ENCODE measurements around the gene FRRS1.

FRRS1 gene

DNA sequence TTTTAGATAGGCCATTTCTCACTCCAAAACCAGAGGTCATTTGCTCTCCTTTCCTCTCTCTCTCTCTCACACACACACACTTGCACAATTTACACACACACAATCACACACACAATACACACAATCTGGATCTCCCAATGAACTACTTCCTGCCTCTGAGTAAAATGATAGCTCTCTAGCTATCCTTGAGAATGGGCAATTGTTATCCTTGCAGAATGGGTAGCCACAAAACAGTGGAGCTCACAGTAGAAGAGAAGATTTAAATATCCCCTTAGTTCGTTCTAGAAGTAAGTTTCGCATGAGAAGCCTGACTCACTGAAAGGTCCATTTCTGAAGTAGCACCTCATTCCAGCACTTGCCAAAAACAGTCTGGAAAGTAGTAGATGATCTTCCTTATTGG is 102.9 kb downstream of the FRRS1 start:
- Histone ChIP-seq H2AFZ (ENCODE audit: low read depth, low read length) (no peak overlapping the region), H3K4ac (ENCODE audit: low read depth in 1 of 2, low read length in 2 of 2) (no peak overlapping the region), H3K9me3 (ENCODE audit: control insufficient read depth, low read length) (no peaks in the 10 kb centered on the region)

DNA sequence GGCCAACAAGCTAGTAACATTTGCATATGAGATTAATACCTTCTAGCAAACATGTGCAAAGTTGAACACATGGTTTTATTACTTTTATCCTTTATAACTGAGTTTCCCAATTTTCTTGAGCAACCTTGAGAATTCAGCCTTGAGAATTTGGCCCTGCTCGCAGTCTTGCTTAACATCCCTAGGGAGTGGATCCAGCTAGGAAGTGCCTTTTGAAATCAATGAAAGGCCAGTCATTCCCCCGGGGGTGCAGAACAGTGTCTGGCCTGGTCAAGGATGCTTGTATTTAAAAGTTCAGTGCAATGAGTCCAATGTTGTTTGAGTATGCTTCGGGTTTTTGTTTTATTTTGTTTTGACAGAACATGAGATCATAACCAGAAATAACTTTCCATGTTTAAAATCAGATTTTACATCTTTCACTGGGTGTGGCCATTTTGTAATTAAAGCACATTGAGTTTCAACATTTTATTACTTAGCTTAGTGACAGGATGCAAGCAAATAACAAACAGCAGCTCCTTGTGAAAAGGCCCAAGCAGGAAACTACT is 103.8 kb downstream of the FRRS1 start:
- DNase-seq, result peak; percentile 81
- Histone ChIP-seq H3K27me3 (ENCODE audit: control insufficient read depth in 1 of 2, insufficient read depth in 1 of 2, low read length in 2 of 2) (no peaks in the 10 kb centered on the region), H4K8ac (ENCODE audit: low read length) (no peak overlapping the region)

More for the DNA sequence above, 102.9 kb downstream of the FRRS1 start:
- Histone ChIP-seq H3K27ac (ENCODE audit: low read length, poor library complexity, severe bottlenecking) (no peak overlapping the region), H3K27me3 (ENCODE audit: control insufficient read depth in 1 of 2, insufficient read depth in 1 of 2, low read length in 2 of 2) (no peaks in the 10 kb centered on the region), H3K14ac (ENCODE audit: low read length in 2 of 2) (no peak overlapping the region), H2BK5ac (ENCODE audit: low read depth, low read length, poor library complexity, severe bottlenecking) (no peak overlapping the region), H2BK120ac (ENCODE audit: low read depth, low read length) (no peak overlapping the region), H3K4me3 (ENCODE audit: insufficient read depth in 1 of 2, low read depth in 1 of 2, low read length in 2 of 2) (no peak overlapping the region), H3K4me2 (ENCODE audit: low read length, poor library complexity, severe bottlenecking) (no peak overlapping the region), H2AK5ac (ENCODE audit: low read length, severe bottlenecking) (no peak overlapping the region), H2BK15ac (ENCODE audit: low read depth, poor library complexity, severe bottlenecking) (no peak overlapping the region), H3K9ac (ENCODE audit: low read length) (peak overlapping the region; percentile 62), H4K91ac (ENCODE audit: low read length) (no peak overlapping the region), H3K79me1 (replicated peaks; ENCODE audit: low read length, poor library complexity, severe bottlenecking) (peaks cover 2% of the 10 kb centered on the region), H2BK12ac (ENCODE audit: low read length in 2 of 2) (peak overlapping the region; percentile 29 to 31), H3K36me3 (ENCODE audit: control insufficient read depth in 1 of 2, insufficient read depth in 2 of 2, low read depth in 1 of 2, low read length in 2 of 2) (peaks cover 0 to 3% of the 10 kb centered on the region in 2 experiments), H3K18ac (ENCODE audit: low read depth in 1 of 2, low read length in 2 of 2) (no peak overlapping the region), H3K4me1 (ENCODE audit: control insufficient read depth, insufficient read depth, low read depth, low read length) (peaks cover 3% of the 10 kb centered on the region), H3K23ac (ENCODE audit: low read length in 2 of 2) (no peak overlapping the region), H4K8ac (ENCODE audit: low read length) (no peak overlapping the region)
- WGBS, result 84% methylated on average over 2 of the region's 2 CpGs
- no peak for DNase-seq

DNA sequence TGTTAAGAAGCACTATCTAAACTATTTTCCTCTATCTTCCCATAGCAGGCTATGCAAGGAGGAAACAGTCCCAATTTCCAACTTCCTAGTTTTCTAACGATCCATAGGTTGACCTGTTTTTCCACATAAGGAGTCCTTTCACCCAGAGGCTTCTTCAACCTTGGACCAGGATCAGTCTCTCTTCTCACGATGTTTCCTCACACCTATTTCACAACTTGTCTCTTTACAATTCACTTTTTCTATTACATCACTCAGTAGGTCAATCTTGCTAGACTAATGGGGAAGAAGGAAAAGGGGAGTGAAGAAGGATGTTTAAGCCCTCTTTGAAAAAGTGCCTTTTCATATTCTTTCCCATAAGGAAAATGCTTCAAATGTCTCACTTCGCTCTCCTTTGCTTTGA is 104.7 kb downstream of the FRRS1 start:
- DNase-seq, result peak; percentile 55
- Histone ChIP-seq H3K9me3 (ENCODE audit: control insufficient read depth, low read length) (no peaks in the 10 kb centered on the region), H3K79me1 (replicated peaks; ENCODE audit: low read length, poor library complexity, severe bottlenecking) (peaks cover 2% of the 10 kb centered on the region), H3K4me2 (ENCODE audit: low read length, poor library complexity, severe bottlenecking) (no peak overlapping the region), H3K9ac (ENCODE audit: low read length) (peak overlapping the region; percentile 45), H2BK120ac (ENCODE audit: low read depth, low read length) (no peak overlapping the region), H2AFZ (ENCODE audit: low read depth, low read length) (no peak overlapping the region), H3K36me3 (ENCODE audit: control insufficient read depth in 1 of 2, insufficient read depth in 2 of 2, low read depth in 1 of 2, low read length in 2 of 2) (no peaks in the 10 kb centered on the region), H3K27me3 (ENCODE audit: control insufficient read depth in 1 of 2, insufficient read depth in 1 of 2, low read length in 2 of 2) (no peaks in the 10 kb centered on the region), H3K27ac (ENCODE audit: low read length, poor library complexity, severe bottlenecking) (no peak overlapping the region), H2BK12ac (ENCODE audit: low read length in 2 of 2) (no peak overlapping the region), H3K18ac (ENCODE audit: low read depth in 1 of 2, low read length in 2 of 2) (no peak overlapping the region), H4K91ac (ENCODE audit: low read length) (no peak overlapping the region), H2BK5ac (ENCODE audit: low read depth, low read length, poor library complexity, severe bottlenecking) (no peak overlapping the region), H3K23ac (ENCODE audit: low read length in 2 of 2) (no peak overlapping the region), H3K4me3 (ENCODE audit: insufficient read depth in 1 of 2, low read depth in 1 of 2, low read length in 2 of 2) (no peak overlapping the region), H3K4me1 (ENCODE audit: control insufficient read depth, insufficient read depth, low read depth, low read length) (peaks cover 3% of the 10 kb centered on the region), H2AK5ac (ENCODE audit: low read length, severe bottlenecking) (no peak overlapping the region), H2BK15ac (ENCODE audit: low read depth, poor library complexity, severe bottlenecking) (no peak overlapping the region), H3K14ac (ENCODE audit: low read length in 2 of 2) (no peak overlapping the region), H3K4ac (ENCODE audit: low read depth in 1 of 2, low read length in 2 of 2) (no peak overlapping the region), H4K8ac (ENCODE audit: low read length) (no peak overlapping the region)
- WGBS, result 90% methylated on average over 2 of the region's 3 CpGs

More for the DNA sequence above, 103.8 kb downstream of the FRRS1 start:
- Histone ChIP-seq H4K91ac (ENCODE audit: low read length) (no peak overlapping the region), H2BK120ac (ENCODE audit: low read depth, low read length) (peak overlapping the region; percentile 19), H2BK5ac (ENCODE audit: low read depth, low read length, poor library complexity, severe bottlenecking) (no peak overlapping the region), H2AFZ (ENCODE audit: low read depth, low read length) (no peak overlapping the region), H3K79me1 (replicated peaks; ENCODE audit: low read length, poor library complexity, severe bottlenecking) (peaks cover 2% of the 10 kb centered on the region), H3K4ac (ENCODE audit: low read depth in 1 of 2, low read length in 2 of 2) (no peak overlapping the region), H3K4me1 (ENCODE audit: control insufficient read depth, insufficient read depth, low read depth, low read length) (peaks cover 3% of the 10 kb centered on the region), H3K18ac (ENCODE audit: low read depth in 1 of 2, low read length in 2 of 2) (no peak overlapping the region), H3K4me3 (ENCODE audit: insufficient read depth in 1 of 2, low read depth in 1 of 2, low read length in 2 of 2) (no peak overlapping the region), H3K9ac (ENCODE audit: low read length) (peak overlapping the region; percentile 62), H2AK5ac (ENCODE audit: low read length, severe bottlenecking) (no peak overlapping the region), H3K36me3 (ENCODE audit: control insufficient read depth in 1 of 2, insufficient read depth in 2 of 2, low read depth in 1 of 2, low read length in 2 of 2) (no peaks in the 10 kb centered on the region), H3K9me3 (ENCODE audit: control insufficient read depth, low read length) (no peaks in the 10 kb centered on the region), H3K14ac (ENCODE audit: low read length in 2 of 2) (no peak overlapping the region), H3K27ac (ENCODE audit: low read length, poor library complexity, severe bottlenecking) (no peak overlapping the region), H3K4me2 (ENCODE audit: low read length, poor library complexity, severe bottlenecking) (no peak overlapping the region), H3K23ac (ENCODE audit: low read length in 2 of 2) (no peak overlapping the region), H2BK12ac (ENCODE audit: low read length in 2 of 2) (no peak overlapping the region), H2BK15ac (ENCODE audit: low read depth, poor library complexity, severe bottlenecking) (no peak overlapping the region)
- WGBS, result 15% methylated on average over 2 of the region's 3 CpGs

DNA sequence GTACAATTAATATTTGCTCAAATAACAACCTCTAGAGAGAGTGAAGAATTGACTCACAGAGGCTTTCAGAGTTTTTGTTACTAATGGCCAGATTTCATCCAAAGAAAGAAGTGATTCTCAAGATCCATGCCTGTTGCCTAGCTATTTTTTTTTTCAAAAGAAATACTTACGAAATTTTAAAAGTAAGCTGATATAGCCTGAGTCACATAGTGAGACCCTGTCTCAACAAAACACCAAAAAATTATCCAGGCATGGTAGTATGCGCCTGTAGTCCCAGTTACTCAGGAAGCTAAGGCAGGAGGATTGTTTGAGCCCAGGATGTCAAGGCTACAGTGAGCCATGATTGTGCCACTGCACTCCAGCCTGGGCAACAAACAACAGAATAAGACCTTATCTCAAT is 105.9 kb downstream of the FRRS1 start:
- Histone ChIP-seq H2BK5ac (ENCODE audit: low read depth, low read length, poor library complexity, severe bottlenecking) (no peak overlapping the region), H3K4ac (ENCODE audit: low read depth in 1 of 2, low read length in 2 of 2) (no peak overlapping the region), H3K4me2 (ENCODE audit: low read length, poor library complexity, severe bottlenecking) (no peak overlapping the region), H3K36me3 (ENCODE audit: control insufficient read depth in 1 of 2, insufficient read depth in 2 of 2, low read depth in 1 of 2, low read length in 2 of 2) (no peaks in the 10 kb centered on the region), H4K91ac (ENCODE audit: low read length) (no peak overlapping the region), H2BK15ac (ENCODE audit: low read depth, poor library complexity, severe bottlenecking) (no peak overlapping the region), H3K9me3 (ENCODE audit: control insufficient read depth, low read length) (no peaks in the 10 kb centered on the region), H3K9ac (ENCODE audit: low read length) (peak overlapping the region; percentile 69), H4K8ac (ENCODE audit: low read length) (no peak overlapping the region), H3K23ac (ENCODE audit: low read length in 2 of 2) (no peak overlapping the region), H3K27me3 (ENCODE audit: control insufficient read depth in 1 of 2, insufficient read depth in 1 of 2, low read length in 2 of 2) (no peaks in the 10 kb centered on the region), H3K4me3 (ENCODE audit: insufficient read depth in 1 of 2, low read depth in 1 of 2, low read length in 2 of 2) (no peak overlapping the region), H3K4me1 (ENCODE audit: control insufficient read depth, insufficient read depth, low read depth, low read length) (peaks cover 3% of the 10 kb centered on the region), H2BK120ac (ENCODE audit: low read depth, low read length) (no peak overlapping the region), H3K27ac (ENCODE audit: low read length, poor library complexity, severe bottlenecking) (no peak overlapping the region), H2BK12ac (ENCODE audit: low read length in 2 of 2) (peak overlapping the region in 1 of 2 experiments; percentile 88), H3K14ac (ENCODE audit: low read length in 2 of 2) (no peak overlapping the region), H3K18ac (ENCODE audit: low read depth in 1 of 2, low read length in 2 of 2) (no peak overlapping the region), H2AK5ac (ENCODE audit: low read length, severe bottlenecking) (no peak overlapping the region), H3K79me1 (replicated peaks; ENCODE audit: low read length, poor library complexity, severe bottlenecking) (peaks cover 2% of the 10 kb centered on the region), H2AFZ (ENCODE audit: low read depth, low read length) (no peak overlapping the region)
- 100% methylated on average over 2 of the region's 2 CpGs for WGBS
- DNase-seq, result no peak

All from mesenchymal stem cell (in vitro differentiated cells and primary cell).